Measurements from ENCODE around the gene CDH11. TPM values are rescaled to one million over a fixed set of nuclear protein-coding genes. Genes with fewer than 3 reads are reported as not detected.
A peak's percentile ranks its signal among the peaks of the same experiment; 100 is the strongest.

Gene CDH11
- total RNA-seq, 1 experiment from 2014 or later: 297 TPM

GRCh38 chr16:65123396-65124211 is 1.7 kb upstream of the CDH11 start:
- intact Hi-C loops (cut with micrococcal nuclease; ENCODE audit: unreplicated experiment): loop anchor here (2.0 to 10.0 kb wide), 4 partner anchors 251 to 1147 kb away; no protein-coding TSS in a partner anchor
- peak overlapping the region; percentile 87 for H3K27ac ChIP-seq (ENCODE audit: low read depth, low read length, poor library complexity, severe bottlenecking)
- POLR2A ChIA-PET (ENCODE audit: low non-redundant PET): interaction anchor here (0.7 kb wide), 1 partner anchor 56 kb away, joined by 8 read pairs; no protein-coding TSS in a partner anchor

GRCh38 chr16:65122724-65123395 is 997 bp upstream of the CDH11 start:
- POLR2A ChIA-PET (ENCODE audit: low non-redundant PET): interaction anchor here (0.6 to 0.7 kb wide), 2 partner anchors 106 to 1170 kb away, joined by 3 to 16 read pairs; no protein-coding TSS in a partner anchor
- TF ChIP-seq EZH2 (IDR thresholded peaks at IDR 0.05; ENCODE audit: borderline replicate concordance, low read depth, low read length, poor library complexity, severe bottlenecking) (no peak), CTCF (conservative IDR thresholded peaks at IDR 0.05; ENCODE audit: low read depth, low read length) (no peak)
- BruUV-seq (replicated peaks): no TSS peak

More at GRCh38 chr16:65123396-65124211, 1.7 kb upstream of the CDH11 start:
- TF ChIP-seq EZH2 (IDR thresholded peaks at IDR 0.05; ENCODE audit: borderline replicate concordance, low read depth, low read length, poor library complexity, severe bottlenecking) (no peak), CTCF (conservative IDR thresholded peaks at IDR 0.05; ENCODE audit: low read depth, low read length) (no peak)
- no peaks in the 10 kb centered on the region for H3K9me3 ChIP-seq (ENCODE audit: low read depth, low read length, poor library complexity, severe bottlenecking)
- H3K4me1 ChIP-seq (ENCODE audit: insufficient read depth, low read length, poor library complexity, severe bottlenecking): peaks cover 14% of the 10 kb centered on the region
- DNase-seq (ENCODE audit: low spot score): no peak
- no TSS peak for BruUV-seq (replicated peaks)
- peaks cover 2% of the 10 kb centered on the region for H3K36me3 ChIP-seq (ENCODE audit: insufficient read depth, low read length, poor library complexity, severe bottlenecking)
- peak overlapping the region; percentile 79 for H3K4me3 ChIP-seq (ENCODE audit: low read depth, low read length, poor library complexity, severe bottlenecking)
- CTCF ChIA-PET: no interaction called here
- no peaks in the 10 kb centered on the region for H3K27me3 ChIP-seq (replicated peaks; ENCODE audit: insufficient read depth, low read depth, low read length, poor library complexity)

More at GRCh38 chr16:65122724-65123395, 997 bp upstream of the CDH11 start:
- Histone ChIP-seq H3K4me1 (ENCODE audit: insufficient read depth, low read length, poor library complexity, severe bottlenecking) (peaks cover 19% of the 10 kb centered on the region), H3K27me3 (replicated peaks; ENCODE audit: insufficient read depth, low read depth, low read length, poor library complexity) (no peaks in the 10 kb centered on the region), H3K9me3 (ENCODE audit: low read depth, low read length, poor library complexity, severe bottlenecking) (no peaks in the 10 kb centered on the region), H3K36me3 (ENCODE audit: insufficient read depth, low read length, poor library complexity, severe bottlenecking) (peaks cover 6% of the 10 kb centered on the region), H3K27ac (ENCODE audit: low read depth, low read length, poor library complexity, severe bottlenecking) (peak overlapping the region; percentile 87), H3K4me3 (ENCODE audit: low read depth, low read length, poor library complexity, severe bottlenecking) (peak overlapping the region; percentile 79)
- CTCF ChIA-PET: interaction anchor here (0.7 kb wide), 2 partner anchors 12 to 1074 kb away, joined by 3 to 5 read pairs; no protein-coding TSS in a partner anchor
- peak; percentile 70 for DNase-seq (ENCODE audit: low spot score)
- intact Hi-C loops (cut with micrococcal nuclease; ENCODE audit: unreplicated experiment): loop anchor here (2.0 to 10.0 kb wide), 4 partner anchors 252 to 1148 kb away; no protein-coding TSS in a partner anchor
